Measurements from ENCODE around the gene HPS3.
"Not testable (repeated sequence)": the region's sequence is repeated elsewhere in the genome, so short reads cannot be mapped to it uniquely, and the experiment has no call there.

The HPS3 gene

GRCh38 chr3:149216193-149216869 lies 86.9 kb downstream of the HPS3 start:
- no peak for TF ChIP-seq POLR2A (IDR thresholded peaks at IDR 0.05; ENCODE audit: low read depth, low read length)
- DNase-seq (ENCODE audit: insufficient read length, low spot score) (no peak), FAIRE-seq (no peak)

GRCh38 chr3:149217347-149217746 lies 87.9 kb downstream of the HPS3 start:
- TF ChIP-seq POLR2A (IDR thresholded peaks at IDR 0.05; ENCODE audit: low read depth, low read length): no peak
- FAIRE-seq (no peak), DNase-seq (ENCODE audit: insufficient read length, low spot score) (no peak)

- not testable (repeated sequence) for FAIRE-seq; DNase-seq (ENCODE audit: insufficient read length, low spot score)
These were observed 90.1 kb downstream of the HPS3 start for GRCh38 chr3:149219380-149220121.

- FAIRE-seq (no peak), DNase-seq (ENCODE audit: insufficient read length, low spot score) (no peak)
- no peak for TF ChIP-seq POLR2A (IDR thresholded peaks at IDR 0.05; ENCODE audit: low read depth, low read length)
These were observed 92.5 kb downstream of the HPS3 start, which contains the start of gene CP for GRCh38 chr3:149221783-149222517. Gene CP, minus strand, starts transcription at chr3:149221829. Its CDS starts 37 bp downstream, at chr3:149221792.

Data from H54 (cell line).